ENCODE results near the gene ODAD3. TPM values are rescaled to one million over a fixed set of nuclear protein-coding genes. Genes with fewer than 3 reads are reported as not detected.

ODAD3 gene

GRCh38 chr19:11373885-11374432 is 61.0 kb downstream of the ODAD3 start:
- Histone ChIP-seq H3K18ac (ENCODE audit: low read depth in 1 of 2, low read length in 2 of 2) (no peak overlapping the region), H3K27ac (ENCODE audit: low read length, poor library complexity, severe bottlenecking) (no peak overlapping the region), H2BK12ac (ENCODE audit: low read length in 2 of 2) (no peak overlapping the region), H3K14ac (ENCODE audit: low read length in 2 of 2) (no peak overlapping the region), H3K4ac (ENCODE audit: low read depth in 1 of 2, low read length in 2 of 2) (no peak overlapping the region), H3K9ac (ENCODE audit: low read length) (peak overlapping the region; percentile 88), H3K36me3 (ENCODE audit: control insufficient read depth in 1 of 2, insufficient read depth in 2 of 2, low read depth in 1 of 2, low read length in 2 of 2) (peaks cover 0 to 3% of the 10 kb centered on the region in 2 experiments), H2BK5ac (ENCODE audit: low read depth, low read length, poor library complexity, severe bottlenecking) (no peak overlapping the region), H3K4me2 (ENCODE audit: low read length, poor library complexity, severe bottlenecking) (peak overlapping the region; percentile 65), H2AK5ac (ENCODE audit: low read length, severe bottlenecking) (no peak overlapping the region), H3K79me1 (replicated peaks; ENCODE audit: low read length, poor library complexity, severe bottlenecking) (peaks cover 7% of the 10 kb centered on the region), H4K8ac (ENCODE audit: low read length) (no peak overlapping the region), H2BK120ac (ENCODE audit: low read depth, low read length) (no peak overlapping the region), H3K9me3 (ENCODE audit: control insufficient read depth, low read length) (no peaks in the 10 kb centered on the region), H2AFZ (ENCODE audit: low read depth, low read length) (no peak overlapping the region), H3K27me3 (ENCODE audit: control insufficient read depth in 1 of 2, insufficient read depth in 1 of 2, low read length in 2 of 2) (no peaks in the 10 kb centered on the region), H3K4me3 (ENCODE audit: insufficient read depth in 1 of 2, low read depth in 1 of 2, low read length in 2 of 2) (peak overlapping the region in 1 of 2 experiments; percentile 79), H2BK15ac (ENCODE audit: low read depth, poor library complexity, severe bottlenecking) (no peak overlapping the region), H3K4me1 (ENCODE audit: control insufficient read depth, insufficient read depth, low read depth, low read length) (peaks cover 28% of the 10 kb centered on the region), H4K91ac (ENCODE audit: low read length) (no peak overlapping the region), H3K23ac (ENCODE audit: low read length in 2 of 2) (no peak overlapping the region)
- 68% methylated on average over 11 of the region's 11 CpGs for WGBS
- DNase-seq, result no peak

- Histone ChIP-seq H3K27ac (ENCODE audit: low read length, poor library complexity, severe bottlenecking) (no peak overlapping the region), H4K8ac (ENCODE audit: low read length) (no peak overlapping the region), H3K9me3 (ENCODE audit: control insufficient read depth, low read length) (no peaks in the 10 kb centered on the region), H3K14ac (ENCODE audit: low read length in 2 of 2) (peak overlapping the region in 1 of 2 experiments; percentile 2), H3K4me2 (ENCODE audit: low read length, poor library complexity, severe bottlenecking) (no peak overlapping the region), H3K23ac (ENCODE audit: low read length in 2 of 2) (no peak overlapping the region), H3K18ac (ENCODE audit: low read depth in 1 of 2, low read length in 2 of 2) (no peak overlapping the region), H2AK5ac (ENCODE audit: low read length, severe bottlenecking) (no peak overlapping the region), H2BK12ac (ENCODE audit: low read length in 2 of 2) (peak overlapping the region in 1 of 2 experiments; percentile 71), H3K4ac (ENCODE audit: low read depth in 1 of 2, low read length in 2 of 2) (no peak overlapping the region), H2BK5ac (ENCODE audit: low read depth, low read length, poor library complexity, severe bottlenecking) (no peak overlapping the region), H2AFZ (ENCODE audit: low read depth, low read length) (no peak overlapping the region), H3K27me3 (ENCODE audit: control insufficient read depth in 1 of 2, insufficient read depth in 1 of 2, low read length in 2 of 2) (no peaks in the 10 kb centered on the region), H3K4me3 (ENCODE audit: insufficient read depth in 1 of 2, low read depth in 1 of 2, low read length in 2 of 2) (peak overlapping the region in 1 of 2 experiments; percentile 79), H2BK120ac (ENCODE audit: low read depth, low read length) (no peak overlapping the region), H3K4me1 (ENCODE audit: control insufficient read depth, insufficient read depth, low read depth, low read length) (peaks cover 23% of the 10 kb centered on the region), H3K36me3 (ENCODE audit: control insufficient read depth in 1 of 2, insufficient read depth in 2 of 2, low read depth in 1 of 2, low read length in 2 of 2) (peaks cover 0 to 3% of the 10 kb centered on the region in 2 experiments), H3K79me1 (replicated peaks; ENCODE audit: low read length, poor library complexity, severe bottlenecking) (peaks cover 7% of the 10 kb centered on the region), H3K9ac (ENCODE audit: low read length) (no peak overlapping the region), H4K91ac (ENCODE audit: low read length) (no peak overlapping the region), H2BK15ac (ENCODE audit: low read depth, poor library complexity, severe bottlenecking) (no peak overlapping the region)
- peak; percentile 32 for DNase-seq
- 59% methylated on average over 9 of the region's 10 CpGs for WGBS
Measured at GRCh38 chr19:11373166-11373884, 61.6 kb downstream of the ODAD3 start.

GRCh38 chr19:11370744-11371143 is 64.2 kb downstream of the ODAD3 start:
- Histone ChIP-seq H4K91ac (ENCODE audit: low read length) (no peak overlapping the region), H3K79me1 (replicated peaks; ENCODE audit: low read length, poor library complexity, severe bottlenecking) (peaks cover 5% of the 10 kb centered on the region), H2BK12ac (ENCODE audit: low read length in 2 of 2) (no peak overlapping the region), H2BK15ac (ENCODE audit: low read depth, poor library complexity, severe bottlenecking) (no peak overlapping the region), H3K23ac (ENCODE audit: low read length in 2 of 2) (no peak overlapping the region), H3K4ac (ENCODE audit: low read depth in 1 of 2, low read length in 2 of 2) (no peak overlapping the region), H2AFZ (ENCODE audit: low read depth, low read length) (no peak overlapping the region), H3K4me2 (ENCODE audit: low read length, poor library complexity, severe bottlenecking) (no peak overlapping the region), H4K8ac (ENCODE audit: low read length) (no peak overlapping the region), H2BK5ac (ENCODE audit: low read depth, low read length, poor library complexity, severe bottlenecking) (no peak overlapping the region), H3K18ac (ENCODE audit: low read depth in 1 of 2, low read length in 2 of 2) (no peak overlapping the region), H3K9me3 (ENCODE audit: control insufficient read depth, low read length) (no peaks in the 10 kb centered on the region), H3K4me1 (ENCODE audit: control insufficient read depth, insufficient read depth, low read depth, low read length) (peaks cover 9% of the 10 kb centered on the region), H2AK5ac (ENCODE audit: low read length, severe bottlenecking) (no peak overlapping the region), H3K9ac (ENCODE audit: low read length) (no peak overlapping the region), H3K27me3 (ENCODE audit: control insufficient read depth in 1 of 2, insufficient read depth in 1 of 2, low read length in 2 of 2) (no peaks in the 10 kb centered on the region), H3K27ac (ENCODE audit: low read length, poor library complexity, severe bottlenecking) (no peak overlapping the region), H3K14ac (ENCODE audit: low read length in 2 of 2) (no peak overlapping the region), H2BK120ac (ENCODE audit: low read depth, low read length) (no peak overlapping the region), H3K36me3 (ENCODE audit: control insufficient read depth in 1 of 2, insufficient read depth in 2 of 2, low read depth in 1 of 2, low read length in 2 of 2) (peaks cover 6 to 8% of the 10 kb centered on the region in 2 experiments), H3K4me3 (ENCODE audit: insufficient read depth in 1 of 2, low read depth in 1 of 2, low read length in 2 of 2) (no peak overlapping the region)
- 83% methylated on average over 2 of the region's 2 CpGs for WGBS
- no peak for DNase-seq

Small RNAs within 50 kb of the gene (small RNA-seq; reads per million reads assigned to genes)
- not detected for gene RF00019 (ENCODE audit: low read depth)
